ENCODE data around the gene ZBTB22.
A peak's percentile ranks its signal among the peaks of the same experiment; 100 is the strongest.

The ZBTB22 gene

GRCh38 chr6:33320315-33321181 lies 3.0 kb upstream of the ZBTB22 start:
- FAIRE-seq (no peak), DNase-seq (ENCODE audit: insufficient read length) (no peak)
- no peak for TF ChIP-seq POLR2AphosphoS5 (IDR thresholded peaks at IDR 0.05; ENCODE audit: low read depth, low read length)
- TF ChIP-seq POLR2A (IDR thresholded peaks at IDR 0.05; ENCODE audit: low read depth, low read length), result no peak
- no peak for TF ChIP-seq TAF1 (IDR thresholded peaks at IDR 0.05; ENCODE audit: borderline replicate concordance, low read depth, low read length)

GRCh38 chr6:33319939-33320314 lies 2.4 kb upstream of the ZBTB22 start:
- TF ChIP-seq POLR2AphosphoS5 (IDR thresholded peaks at IDR 0.05; ENCODE audit: low read depth, low read length), result no peak
- TF ChIP-seq TAF1 (IDR thresholded peaks at IDR 0.05; ENCODE audit: borderline replicate concordance, low read depth, low read length), result no peak
- TF ChIP-seq POLR2A (IDR thresholded peaks at IDR 0.05; ENCODE audit: low read depth, low read length), result no peak
- DNase-seq (ENCODE audit: insufficient read length), result no peak
- FAIRE-seq, result no peak

GRCh38 chr6:33318426-33319073 lies 1.0 kb upstream of the ZBTB22 start:
- FAIRE-seq, result no peak

GRCh38 chr6:33317419-33317668 lies 200 bp downstream of the ZBTB22 start:
- TF ChIP-seq POLR2AphosphoS5 (IDR thresholded peaks at IDR 0.05; ENCODE audit: low read depth, low read length) (no peak), TAF1 (IDR thresholded peaks at IDR 0.05; ENCODE audit: borderline replicate concordance, low read depth, low read length) (no peak), POLR2A (IDR thresholded peaks at IDR 0.05; ENCODE audit: low read depth, low read length) (no peak)
- DNase-seq (ENCODE audit: insufficient read length) (peak; percentile 56), FAIRE-seq (no peak)

More at GRCh38 chr6:33318426-33319073, 1.0 kb upstream of the ZBTB22 start:
- no peak for DNase-seq (ENCODE audit: insufficient read length)
- TF ChIP-seq POLR2A (IDR thresholded peaks at IDR 0.05; ENCODE audit: low read depth, low read length), result no peak
- no peak for TF ChIP-seq POLR2AphosphoS5 (IDR thresholded peaks at IDR 0.05; ENCODE audit: low read depth, low read length)
- no peak for TF ChIP-seq TAF1 (IDR thresholded peaks at IDR 0.05; ENCODE audit: borderline replicate concordance, low read depth, low read length)

GRCh38 chr6:33316603-33317418 lies 733 bp downstream of the ZBTB22 start:
- no peak for FAIRE-seq
- no peak for TF ChIP-seq TAF1 (IDR thresholded peaks at IDR 0.05; ENCODE audit: borderline replicate concordance, low read depth, low read length)
- DNase-seq (ENCODE audit: insufficient read length), result no peak

GRCh38 chr6:33315793-33316602 lies 1.5 kb downstream of the ZBTB22 start:
- DNase-seq (ENCODE audit: insufficient read length) (no peak), FAIRE-seq (no peak)
- TF ChIP-seq POLR2AphosphoS5 (IDR thresholded peaks at IDR 0.05; ENCODE audit: low read depth, low read length) (no peak), POLR2A (IDR thresholded peaks at IDR 0.05; ENCODE audit: low read depth, low read length) (no peak)

GRCh38 chr6:33314943-33315792 lies 2.4 kb downstream of the ZBTB22 start:
- DNase-seq (ENCODE audit: insufficient read length) (no peak), FAIRE-seq (no peak)
- TF ChIP-seq TAF1 (IDR thresholded peaks at IDR 0.05; ENCODE audit: borderline replicate concordance, low read depth, low read length) (no peak), POLR2AphosphoS5 (IDR thresholded peaks at IDR 0.05; ENCODE audit: low read depth, low read length) (no peak), POLR2A (IDR thresholded peaks at IDR 0.05; ENCODE audit: low read depth, low read length) (no peak)

GRCh38 chr6:33314515-33314942 lies 3.0 kb downstream of the ZBTB22 start:
- DNase-seq (ENCODE audit: insufficient read length), result peak; percentile 45
- TF ChIP-seq POLR2A (IDR thresholded peaks at IDR 0.05; ENCODE audit: low read depth, low read length) (no peak), TAF1 (IDR thresholded peaks at IDR 0.05; ENCODE audit: borderline replicate concordance, low read depth, low read length) (no peak), POLR2AphosphoS5 (IDR thresholded peaks at IDR 0.05; ENCODE audit: low read depth, low read length) (no peak)
- peak; percentile 74 for FAIRE-seq

GRCh38 chr6:33313709-33314514 lies 3.6 kb downstream of the ZBTB22 start, which contains the start of gene TAPBP:
TAPBP (minus strand) TSS chr6:33314078; CDS start chr6:33314041, 37 bp downstream.
- FAIRE-seq, result peak; percentile 90
- TF ChIP-seq POLR2A (IDR thresholded peaks at IDR 0.05; ENCODE audit: low read depth, low read length) (peak; percentile 84), POLR2AphosphoS5 (IDR thresholded peaks at IDR 0.05; ENCODE audit: low read depth, low read length) (peak; percentile 87), TAF1 (IDR thresholded peaks at IDR 0.05; ENCODE audit: borderline replicate concordance, low read depth, low read length) (peak; percentile 86)
- DNase-seq (ENCODE audit: insufficient read length), result peak; percentile 77

Data from GM12892 (cell line).